Smooth muscle cell (in vitro differentiated cells): ENCODE measurements around the gene MXI1. TPM values are rescaled to one million over a fixed set of nuclear protein-coding genes. Genes with fewer than 3 reads are reported as not detected.

Experiments
- DNase-seq: peaks from one replicate; lab custom pipeline; 2025; ENCODE audit not compliant: unreplicated experiment; lab: John Stamatoyannopoulos, UW
- H2AFZ ChIP-seq: fragments of 200-600 bp; sonication (generic); 2 replicates; pipeline ENCODE4 v1.6.0; 2016; ENCODE audit warnings: antibody characterized with exemption, low read depth, mild to moderate bottlenecking
- H3F3A ChIP-seq: fragments of 200-600 bp; sonication (generic); 2 replicates; pipeline ENCODE4 v1.6.0; 2017; ENCODE audit warnings: antibody characterized with exemption, low read depth
- H3K27ac ChIP-seq: fragments of 200-600 bp; sonication (generic); 2 replicates; pipeline ENCODE4 v1.5.1; 2016; ENCODE audit warnings: low read depth, mild to moderate bottlenecking
- H3K27me3 ChIP-seq: fragments of 200-600 bp; sonication (generic); 2 replicates; pipeline ENCODE4 v1.6.1; 2016; ENCODE audit warnings: low read depth, mild to moderate bottlenecking
- H3K36me3 ChIP-seq: fragments of 200-600 bp; sonication (generic); 2 replicates; pipeline ENCODE4 v1.5.1; 2016; ENCODE audit warnings: low read depth
- H3K4me1 ChIP-seq: fragments of 200-600 bp; sonication (generic); 2 replicates; pipeline ENCODE4 v1.5.1; 2016; ENCODE audit warnings: low read depth
- H3K4me2 ChIP-seq: fragments of 200-600 bp; sonication (generic); 2 replicates; pipeline ENCODE4 v1.6.0; 2016; ENCODE audit warnings: mild to moderate bottlenecking
- H3K4me3 ChIP-seq: fragments of 200-600 bp; sonication (generic); 2 replicates; pipeline ENCODE4 v1.5.1; 2016; ENCODE audit warnings: mild to moderate bottlenecking
- H3K79me2 ChIP-seq: fragments of 200-600 bp; sonication (generic); 2 replicates; pipeline ENCODE4 v1.6.0; 2016; ENCODE audit warnings: low read depth, mild to moderate bottlenecking
- H3K9ac ChIP-seq: fragments of 200-600 bp; sonication (generic); 2 replicates; pipeline ENCODE4 v1.6.0; 2016; ENCODE audit warnings: low read depth
- H3K9me3 ChIP-seq: fragments of 200-600 bp; sonication (generic); replicated peaks from 2 replicates; pipeline ENCODE4 v1.5.1; 2016; ENCODE audit warnings: low read depth
- H4K20me1 ChIP-seq: fragments of 200-600 bp; sonication (generic); 2 replicates; pipeline ENCODE4 v1.6.0; 2016; ENCODE audit warnings: low read depth
- WGBS: methylation state at CpG from one replicate; pipeline ENCODE4 v1.1.7; 2016; ENCODE audit warnings: low lambda C conversion rate; 5-methylcytosine and 5-hydroxymethylcytosine counted together
- polyA plus RNA-seq: library from polyadenylated mRNA; unstranded; fragments of >200 nt; fragmentation: Nextera tagmentation; extraction: Ambion mirVana; gene quantifications from 2 replicates; pipeline ENCODE4 v1.2.1, GENCODE V29; 2016
- total RNA-seq: library from RNA; depleted of rRNA; stranded (reverse); fragments of >200 nt; gene quantifications from 2 replicates; pipeline ENCODE4 v1.2.3, GENCODE V29; 2014
- TF ChIP-seq, protein P1 (sequence below): fragments of 200-600 bp; sonication (generic); IDR thresholded peaks from 2 replicates; pipeline ENCODE4 v1.5.1; 2017; ENCODE audit warnings: borderline replicate concordance, mild to moderate bottlenecking, antibody characterized with exemption; ENCODE audit not compliant: insufficient read depth, poor library complexity, severe bottlenecking

MXI1 gene
- total and polyA plus RNA-seq, 2 experiments from 2014 or later, result 35.9 to 52.3 TPM

DNA sequence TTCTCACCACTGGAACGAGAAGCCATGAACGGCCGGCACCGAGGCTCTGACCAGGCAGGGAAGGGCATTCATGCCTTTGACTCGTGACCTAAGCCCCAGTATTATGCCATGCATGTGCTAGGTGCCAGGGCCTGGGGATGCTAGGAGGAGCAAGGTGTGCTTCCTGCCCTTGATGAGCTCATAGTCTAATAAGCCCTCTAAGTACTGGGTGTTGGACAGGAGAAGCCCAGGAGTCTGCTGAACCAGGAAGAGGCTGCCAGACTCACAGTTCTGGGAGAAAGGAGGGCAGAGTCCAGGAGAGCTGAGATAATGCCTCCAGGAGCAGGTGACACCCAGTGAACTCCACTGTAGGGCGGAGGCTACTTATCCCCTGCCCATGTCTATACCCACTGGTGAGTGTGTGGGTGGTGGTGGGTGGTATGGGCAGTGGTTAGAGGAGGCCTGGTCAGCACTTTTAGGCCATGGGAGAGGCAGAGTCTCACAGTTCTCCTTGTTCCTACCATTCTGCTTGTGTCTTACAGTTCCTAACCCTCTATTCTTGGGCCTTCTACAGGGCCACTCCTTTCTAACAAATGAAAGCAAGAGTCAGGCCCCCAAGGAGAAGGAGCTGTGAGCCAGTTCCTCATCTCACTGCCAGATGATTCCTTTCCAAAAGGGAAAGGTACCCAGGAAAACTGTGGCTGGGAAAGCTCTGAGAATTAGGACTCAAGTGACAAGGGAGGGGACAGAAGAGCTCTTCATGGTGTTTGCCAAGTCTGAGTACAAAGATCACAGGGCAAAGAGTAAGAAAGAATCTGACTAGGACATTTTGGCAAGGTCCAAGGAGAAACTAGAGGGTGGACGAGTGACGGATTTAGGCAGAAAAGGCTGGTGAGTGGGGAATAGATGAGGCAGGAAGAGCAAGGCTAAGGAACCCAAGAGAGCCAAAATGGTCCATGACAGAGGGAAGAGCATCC, 3.6 kb upstream of the MXI1 start:
- no peaks in the 10 kb centered on the region for H3K9me3 ChIP-seq
- TF ChIP-seq, protein P1, sequence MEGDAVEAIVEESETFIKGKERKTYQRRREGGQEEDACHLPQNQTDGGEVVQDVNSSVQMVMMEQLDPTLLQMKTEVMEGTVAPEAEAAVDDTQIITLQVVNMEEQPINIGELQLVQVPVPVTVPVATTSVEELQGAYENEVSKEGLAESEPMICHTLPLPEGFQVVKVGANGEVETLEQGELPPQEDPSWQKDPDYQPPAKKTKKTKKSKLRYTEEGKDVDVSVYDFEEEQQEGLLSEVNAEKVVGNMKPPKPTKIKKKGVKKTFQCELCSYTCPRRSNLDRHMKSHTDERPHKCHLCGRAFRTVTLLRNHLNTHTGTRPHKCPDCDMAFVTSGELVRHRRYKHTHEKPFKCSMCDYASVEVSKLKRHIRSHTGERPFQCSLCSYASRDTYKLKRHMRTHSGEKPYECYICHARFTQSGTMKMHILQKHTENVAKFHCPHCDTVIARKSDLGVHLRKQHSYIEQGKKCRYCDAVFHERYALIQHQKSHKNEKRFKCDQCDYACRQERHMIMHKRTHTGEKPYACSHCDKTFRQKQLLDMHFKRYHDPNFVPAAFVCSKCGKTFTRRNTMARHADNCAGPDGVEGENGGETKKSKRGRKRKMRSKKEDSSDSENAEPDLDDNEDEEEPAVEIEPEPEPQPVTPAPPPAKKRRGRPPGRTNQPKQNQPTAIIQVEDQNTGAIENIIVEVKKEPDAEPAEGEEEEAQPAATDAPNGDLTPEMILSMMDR, result no peak
- no peak overlapping the region for H3K27ac ChIP-seq
- peaks cover 4% of the 10 kb centered on the region for H3K27me3 ChIP-seq
- H3K4me3 ChIP-seq, result no peak overlapping the region
- no peaks in the 10 kb centered on the region for H3K36me3 ChIP-seq
- no peak for DNase-seq
- H2AFZ ChIP-seq, result no peak overlapping the region
- H3F3A ChIP-seq, result no peaks in the 10 kb centered on the region
- peaks cover 6% of the 10 kb centered on the region for H3K4me1 ChIP-seq
- WGBS, result 88% methylated on average over 8 of the region's 8 CpGs
- no peak overlapping the region for H3K4me2 ChIP-seq
- no peaks in the 10 kb centered on the region for H3K79me2 ChIP-seq
- H3K9ac ChIP-seq, result no peak overlapping the region
- H4K20me1 ChIP-seq, result no peaks in the 10 kb centered on the region

DNA sequence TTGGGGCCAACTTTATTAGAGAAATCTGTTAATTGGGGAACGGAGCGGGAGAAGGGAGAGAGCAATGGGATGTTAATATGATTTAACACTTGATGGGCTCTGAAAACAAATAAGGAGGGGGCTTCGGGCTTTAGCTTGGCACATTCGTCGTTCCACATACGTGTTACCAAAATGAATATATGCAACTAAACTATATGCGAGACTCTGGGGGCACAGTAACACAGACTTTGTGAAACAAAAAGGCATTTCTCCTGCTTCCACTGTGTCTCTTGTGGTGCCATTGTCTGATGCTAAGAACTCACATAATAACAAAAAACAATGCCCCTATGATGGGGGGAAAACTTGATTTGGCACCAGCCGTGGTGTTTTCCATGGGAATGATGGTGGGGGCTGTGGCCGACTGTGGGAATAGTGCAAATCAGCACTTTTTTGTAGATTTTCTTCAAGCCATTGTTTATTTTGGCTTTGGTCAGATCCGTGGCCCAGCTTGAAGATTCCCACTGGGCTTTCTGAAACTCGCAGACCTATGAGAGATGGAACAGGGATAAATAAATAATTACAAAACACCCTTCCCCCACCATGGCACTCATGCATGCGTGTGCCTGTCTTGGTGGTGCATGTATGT, 2.2 kb upstream of the MXI1 start:
- peaks cover 6% of the 10 kb centered on the region for H3K4me1 ChIP-seq
- no peak overlapping the region for H3K9ac ChIP-seq
- WGBS, result 89% methylated on average over 12 of the region's 12 CpGs
- H3K79me2 ChIP-seq, result no peaks in the 10 kb centered on the region
- no peak for DNase-seq
- no peaks in the 10 kb centered on the region for H3K36me3 ChIP-seq
- H3K27ac ChIP-seq, result no peak overlapping the region
- H3K27me3 ChIP-seq, result peaks cover 4% of the 10 kb centered on the region
- H3K9me3 ChIP-seq, result no peaks in the 10 kb centered on the region
- no peak overlapping the region for H3K4me3 ChIP-seq
- no peak overlapping the region for H3K4me2 ChIP-seq
- H2AFZ ChIP-seq, result no peak overlapping the region
- TF ChIP-seq, protein P1, result no peak
- no peaks in the 10 kb centered on the region for H3F3A ChIP-seq
- H4K20me1 ChIP-seq, result no peaks in the 10 kb centered on the region

DNA sequence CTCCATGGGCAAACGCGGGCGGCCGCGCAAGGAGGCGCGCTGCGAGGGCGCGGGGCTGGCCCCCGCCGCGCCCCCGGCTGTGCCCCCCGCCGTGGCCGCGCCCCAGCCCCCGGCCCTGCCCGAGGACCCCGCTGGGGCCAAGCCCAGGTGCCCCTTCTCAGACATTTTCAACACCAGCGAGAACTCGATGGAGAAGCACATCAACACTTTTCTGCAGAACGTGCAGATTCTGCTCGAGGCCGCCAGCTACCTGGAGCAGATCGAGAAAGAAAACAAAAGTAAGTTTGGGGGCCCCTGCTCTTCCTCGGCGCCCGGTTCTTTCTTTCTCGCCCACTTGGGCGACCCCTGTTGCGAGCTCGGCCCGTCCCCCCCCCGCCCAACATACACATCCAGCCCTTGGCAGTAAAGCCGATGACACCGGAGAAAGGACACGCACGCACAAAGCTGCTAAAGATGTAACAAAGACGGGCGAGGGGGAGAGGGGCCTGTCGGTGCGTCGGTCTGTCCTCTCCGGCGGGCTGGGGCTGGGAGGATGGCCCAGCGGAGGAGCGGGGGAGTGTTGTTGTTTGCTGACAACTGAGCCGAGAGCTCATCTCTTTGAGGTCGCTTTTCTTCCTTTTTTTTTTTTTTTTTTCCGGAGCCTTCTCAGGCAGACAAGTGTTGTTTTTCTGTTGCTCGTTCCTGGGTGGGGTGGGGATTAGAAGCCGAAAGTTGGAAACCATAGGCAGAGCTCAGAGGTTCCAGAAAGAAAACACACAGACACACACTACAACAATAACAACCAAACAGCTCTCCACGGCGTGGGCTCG, 604 bp downstream of the MXI1 start:
- H3K4me3 ChIP-seq, result peak overlapping the region; percentile 92
- no peaks in the 10 kb centered on the region for H3K9me3 ChIP-seq
- peak overlapping the region; percentile 97 for H3K4me2 ChIP-seq
- H2AFZ ChIP-seq, result peak overlapping the region; percentile 92
- peak; percentile 29 for DNase-seq
- peak overlapping the region; percentile 92 for H3K27ac ChIP-seq
- peaks cover 4% of the 10 kb centered on the region for H3K27me3 ChIP-seq
- H3F3A ChIP-seq, result peaks cover 7% of the 10 kb centered on the region
- H4K20me1 ChIP-seq, result peaks cover 18% of the 10 kb centered on the region
- WGBS, result under 1% methylated on average over 41 of the region's 57 CpGs
- no peaks in the 10 kb centered on the region for H3K36me3 ChIP-seq
- H3K4me1 ChIP-seq, result peaks cover 13% of the 10 kb centered on the region
- peak overlapping the region; percentile 96 for H3K9ac ChIP-seq
- TF ChIP-seq, protein P1, result no peak
- H3K79me2 ChIP-seq, result peaks cover 7% of the 10 kb centered on the region
